ENCODE data around the gene GTF2H1. TPM values are rescaled to one million over a fixed set of nuclear protein-coding genes. Genes with fewer than 3 reads are reported as not detected.

The GTF2H1 gene
- polyA plus RNA-seq, 1 experiment: 53.2 TPM

- TF ChIP-seq, protein P1, sequence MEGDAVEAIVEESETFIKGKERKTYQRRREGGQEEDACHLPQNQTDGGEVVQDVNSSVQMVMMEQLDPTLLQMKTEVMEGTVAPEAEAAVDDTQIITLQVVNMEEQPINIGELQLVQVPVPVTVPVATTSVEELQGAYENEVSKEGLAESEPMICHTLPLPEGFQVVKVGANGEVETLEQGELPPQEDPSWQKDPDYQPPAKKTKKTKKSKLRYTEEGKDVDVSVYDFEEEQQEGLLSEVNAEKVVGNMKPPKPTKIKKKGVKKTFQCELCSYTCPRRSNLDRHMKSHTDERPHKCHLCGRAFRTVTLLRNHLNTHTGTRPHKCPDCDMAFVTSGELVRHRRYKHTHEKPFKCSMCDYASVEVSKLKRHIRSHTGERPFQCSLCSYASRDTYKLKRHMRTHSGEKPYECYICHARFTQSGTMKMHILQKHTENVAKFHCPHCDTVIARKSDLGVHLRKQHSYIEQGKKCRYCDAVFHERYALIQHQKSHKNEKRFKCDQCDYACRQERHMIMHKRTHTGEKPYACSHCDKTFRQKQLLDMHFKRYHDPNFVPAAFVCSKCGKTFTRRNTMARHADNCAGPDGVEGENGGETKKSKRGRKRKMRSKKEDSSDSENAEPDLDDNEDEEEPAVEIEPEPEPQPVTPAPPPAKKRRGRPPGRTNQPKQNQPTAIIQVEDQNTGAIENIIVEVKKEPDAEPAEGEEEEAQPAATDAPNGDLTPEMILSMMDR (IDR thresholded peaks at IDR 0.05; ENCODE audit: low read depth, low read length): no peak
- CTCF ChIA-PET: no interaction called here
Measured at GRCh38 chr11:18315893-18316292, 6.5 kb upstream of the GTF2H1 start.

DNA sequence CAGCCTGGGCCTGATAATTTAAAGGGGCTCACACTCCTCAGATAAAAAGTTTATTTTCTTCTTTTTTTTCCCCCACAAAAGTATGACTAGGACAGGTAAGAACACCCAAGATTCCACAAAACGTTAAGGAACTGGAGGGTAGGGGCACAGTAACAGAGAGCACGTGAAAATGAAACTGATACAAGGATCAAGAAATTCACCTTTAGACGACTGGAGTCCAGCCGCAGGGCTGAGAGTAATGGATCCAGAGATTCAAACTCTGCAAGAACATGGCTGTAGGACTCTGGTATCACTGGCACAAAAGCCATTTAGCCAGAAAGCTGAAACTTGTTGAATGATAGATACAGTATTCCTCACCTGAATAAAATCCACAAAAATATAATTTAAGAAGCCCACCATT lies 4.8 kb upstream of the GTF2H1 start:
- TF ChIP-seq, protein P1 (IDR thresholded peaks at IDR 0.05; ENCODE audit: low read depth, low read length): no peak
- DNase-seq (ENCODE audit: low read depth, low spot score): no peak
- CTCF ChIA-PET: no interaction called here
- Histone ChIP-seq H3K4me3 (ENCODE audit: low read depth, low read length) (no peak overlapping the region), H3K27me3 (ENCODE audit: control insufficient read depth, insufficient read depth, low read length) (no peaks in the 10 kb centered on the region), H3K9me3 (ENCODE audit: control insufficient read depth, insufficient read depth, low read length) (no peaks in the 10 kb centered on the region), H3K27ac (ENCODE audit: low read depth, low read length) (no peak overlapping the region)
- POLR2A ChIA-PET: no interaction called here

More at GRCh38 chr11:18315893-18316292, 6.5 kb upstream of the GTF2H1 start:
- Histone ChIP-seq H3K27me3 (ENCODE audit: control insufficient read depth, insufficient read depth, low read length) (no peaks in the 10 kb centered on the region), H3K9me3 (ENCODE audit: control insufficient read depth, insufficient read depth, low read length) (no peaks in the 10 kb centered on the region), H3K4me3 (ENCODE audit: low read depth, low read length) (no peak overlapping the region), H3K27ac (ENCODE audit: low read depth, low read length) (no peak overlapping the region)
- POLR2A ChIA-PET: no interaction called here
- DNase-seq (ENCODE audit: low read depth, low spot score): no peak

- ChIA-PET CTCF (interaction anchor here (1.1 kb wide), 1 partner anchor 76 kb away, joined by 3 read pairs; no protein-coding TSS in a partner anchor), POLR2A (no interaction called here)
- H3K27me3 ChIP-seq (ENCODE audit: control insufficient read depth, insufficient read depth, low read length): no peaks in the 10 kb centered on the region
- no peak overlapping the region for H3K27ac ChIP-seq (ENCODE audit: low read depth, low read length)
- no peak for DNase-seq (ENCODE audit: low read depth, low spot score)
- no peak overlapping the region for H3K4me3 ChIP-seq (ENCODE audit: low read depth, low read length)
- H3K9me3 ChIP-seq (ENCODE audit: control insufficient read depth, insufficient read depth, low read length): no peaks in the 10 kb centered on the region
- TF ChIP-seq, protein P1 (IDR thresholded peaks at IDR 0.05; ENCODE audit: low read depth, low read length): no peak
Measured at GRCh38 chr11:18319914-18320313, 2.5 kb upstream of the GTF2H1 start.

GRCh38 chr11:18320617-18321016 lies 1.8 kb upstream of the GTF2H1 start:
- TF ChIP-seq, protein P1 (IDR thresholded peaks at IDR 0.05; ENCODE audit: low read depth, low read length): no peak
- no peak for DNase-seq (ENCODE audit: low read depth, low spot score)
- ChIA-PET CTCF (interaction anchor here (0.6 to 1.7 kb wide), 3 partner anchors 8 to 77 kb away, joined by 3 to 10 read pairs (median 3); no protein-coding TSS in a partner anchor), POLR2A (interaction anchor here (2.1 to 3.4 kb wide), 2 partner anchors 8 to 74 kb away, joined by 14 to 40 read pairs; partner anchors contain the start of gene LDHA)
- Histone ChIP-seq H3K9me3 (ENCODE audit: control insufficient read depth, insufficient read depth, low read length) (no peaks in the 10 kb centered on the region), H3K27ac (ENCODE audit: low read depth, low read length) (no peak overlapping the region), H3K27me3 (ENCODE audit: control insufficient read depth, insufficient read depth, low read length) (no peaks in the 10 kb centered on the region), H3K4me3 (ENCODE audit: low read depth, low read length) (peak overlapping the region; percentile 21; the same call in 1 of the 2 replicates)

GRCh38 chr11:18321578-18321968 lies 794 bp upstream of the GTF2H1 start:
- Histone ChIP-seq H3K27me3 (ENCODE audit: control insufficient read depth, insufficient read depth, low read length) (no peaks in the 10 kb centered on the region), H3K4me3 (ENCODE audit: low read depth, low read length) (peak overlapping the region; percentile 87), H3K9me3 (ENCODE audit: control insufficient read depth, insufficient read depth, low read length) (no peaks in the 10 kb centered on the region), H3K27ac (ENCODE audit: low read depth, low read length) (peak overlapping the region; percentile 93)
- ChIA-PET POLR2A (interaction anchor here (0.5 to 3.4 kb wide), 5 partner anchors 9 to 1244 kb away, joined by 3 to 40 read pairs (median 4); partner anchors contain the start of genes LDHA and RPS13), CTCF (interaction anchor here (0.6 to 1.7 kb wide), 3 partner anchors 9 to 291 kb away, joined by 3 to 10 read pairs (median 3); no protein-coding TSS in a partner anchor)
- no peak for DNase-seq (ENCODE audit: low read depth, low spot score)
- TF ChIP-seq, protein P1 (IDR thresholded peaks at IDR 0.05; ENCODE audit: low read depth, low read length): no peak
